Prostate gland (tissue), 2 donors: Measurements from ENCODE around the gene UBN1. TPM values are rescaled to one million over a fixed set of nuclear protein-coding genes. Genes with fewer than 3 reads are reported as not detected.

Source experiments
- DNase-seq: peaks from one replicate; pipeline ENCODE4 v3.0.0-alpha.2; 2019; ENCODE audit warnings: low spot score
- H3K27ac ChIP-seq, 2 donors: fragments of 200-600 bp; sonication (generic); 2 replicates each; pipeline ENCODE4 v1.5.1; 2017 to 2019
- H3K27me3 ChIP-seq: fragments of 200-600 bp; sonication (generic); replicated peaks from 2 replicates; pipeline ENCODE4 v1.5.1; 2019; ENCODE audit not compliant: insufficient read depth
- H3K36me3 ChIP-seq, 2 donors: fragments of 200-600 bp; sonication (generic); 1 replicate in 1 of 2; 2 replicates in 1 of 2; pipeline versions ENCODE4 v1.5.1 to v1.8.1; 2017 to 2019
- H3K4me1 ChIP-seq: fragments of 200-600 bp; sonication (generic); replicated peaks from 2 replicates; pipeline ENCODE4 v1.5.1; 2019
- H3K4me3 ChIP-seq, 2 donors: fragments of 200-600 bp; sonication (generic); 2 replicates each; pipeline ENCODE4 v1.5.1; 2017 to 2019
- H3K9me3 ChIP-seq: fragments of 200-600 bp; sonication (generic); 2 replicates; pipeline ENCODE4 v1.5.1; 2017
- CTCF ChIP-seq, 4 experiments: fragments of 200-600 bp in 2 of 4; fragments of 450-650 bp in 2 of 4; sonication (generic) in 2 of 4; IDR thresholded peaks; 1 replicate in 3 of 4; 2 replicates in 1 of 4; pipeline ENCODE4 v1.5.1; 2016 to 2019; ENCODE audit warnings: antibody characterized with exemption in 4 of 4, mild to moderate bottlenecking in 2 of 4, moderate library complexity in 2 of 4
- POLR2A ChIP-seq: fragments of 450-650 bp; IDR thresholded peaks from one replicate; pipeline ENCODE4 v1.6.1; 2016; ENCODE audit warnings: antibody characterized with exemption, mild to moderate bottlenecking
- POLR2AphosphoS5 ChIP-seq: sonication (generic); formaldehyde crosslinking; IDR thresholded peaks from one replicate; pipeline ENCODE4 v1.6.1; 2017; ENCODE audit warnings: antibody characterized with exemption
- WGBS: methylation state at CpG from one replicate; pipeline ENCODE4 v1.1.5; 2018; 5-methylcytosine and 5-hydroxymethylcytosine counted together
- intact Hi-C: fragments of 100-400 bp; cut with DNase I; formaldehyde crosslinking; loops from one replicate; pipeline ENCODE4 v1.14.2; 2022
- total RNA-seq, 2 donors: library from RNA; depleted of rRNA; stranded (reverse); fragments of >200 nt; gene quantifications; one replicate each; pipeline ENCODE4 v1.1.0, GENCODE V29; 2016

UBN1 gene
- total RNA-seq, 2 donors from 2014 or later: 28.2 to 56.9 TPM

GRCh38 chr16:4884972-4885874 lies 37.9 kb downstream of the UBN1 start:
- peaks cover 8 to 36% of the 10 kb centered on the region in 2 donors for H3K36me3 ChIP-seq
- no peak overlapping the region for H3K4me3 ChIP-seq

GRCh38 chr16:4886151-4886550 lies 38.9 kb downstream of the UBN1 start:
- no peak overlapping the region for H3K4me3 ChIP-seq
- WGBS: 88% methylated on average over 5 of the region's 5 CpGs
- no peak for TF ChIP-seq POLR2A
- no peak for TF ChIP-seq CTCF (IDR thresholded peaks at IDR 0.05)
- TF ChIP-seq POLR2AphosphoS5: no peak
- H3K4me1 ChIP-seq: peaks cover 3% of the 10 kb centered on the region
- H3K36me3 ChIP-seq: peaks cover 8 to 27% of the 10 kb centered on the region in 2 donors
- DNase-seq: no peak
- H3K9me3 ChIP-seq: no peaks in the 10 kb centered on the region
- H3K27me3 ChIP-seq: no peaks in the 10 kb centered on the region
- intact Hi-C loops: no loop called here
- H3K27ac ChIP-seq: no peak overlapping the region

More at GRCh38 chr16:4884972-4885874, 37.9 kb downstream of the UBN1 start:
- no peak for DNase-seq
- WGBS: 94% methylated on average over 45 of the region's 45 CpGs
- no peak for TF ChIP-seq POLR2A
- no peak for TF ChIP-seq CTCF (IDR thresholded peaks at IDR 0.05)
- no peak for TF ChIP-seq POLR2AphosphoS5
- intact Hi-C loops: no loop called here
- Histone ChIP-seq H3K27me3 (no peaks in the 10 kb centered on the region), H3K9me3 (no peaks in the 10 kb centered on the region), H3K4me1 (peaks cover 3% of the 10 kb centered on the region), H3K27ac (no peak overlapping the region)

- Histone ChIP-seq H3K36me3 (peaks cover 7 to 27% of the 10 kb centered on the region in 2 donors), H3K27me3 (no peaks in the 10 kb centered on the region), H3K27ac (peak overlapping the region; percentile 1 to 42), H3K4me1 (peaks cover 3% of the 10 kb centered on the region), H3K9me3 (no peaks in the 10 kb centered on the region), H3K4me3 (no peak overlapping the region)
- intact Hi-C loops: no loop called here
- WGBS: 55% methylated on average over 9 of the region's 9 CpGs
- peak; percentile 33 for DNase-seq
- TF ChIP-seq CTCF (IDR thresholded peaks at IDR 0.05): no peak
- no peak for TF ChIP-seq POLR2AphosphoS5
- no peak for TF ChIP-seq POLR2A
These were observed 41.3 kb downstream of the UBN1 start for GRCh38 chr16:4888428-4889135.

GRCh38 chr16:4890026-4890425 lies 42.7 kb downstream of the UBN1 start:
- H3K9me3 ChIP-seq: no peaks in the 10 kb centered on the region
- intact Hi-C loops: no loop called here
- no peak for DNase-seq
- H3K27me3 ChIP-seq: no peaks in the 10 kb centered on the region
- H3K27ac ChIP-seq: peak overlapping the region in 1 of 2 donors; percentile 30
- H3K4me1 ChIP-seq: peaks cover 3% of the 10 kb centered on the region
- peaks cover 5 to 12% of the 10 kb centered on the region in 2 donors for H3K36me3 ChIP-seq
- 88% methylated on average over 11 of the region's 11 CpGs for WGBS
- TF ChIP-seq CTCF (IDR thresholded peaks at IDR 0.05) (no peak), POLR2A (no peak), POLR2AphosphoS5 (no peak)
- no peak overlapping the region for H3K4me3 ChIP-seq
